ENCODE results near the gene TRMT44.

TRMT44 gene

GRCh38 chr4:8515316-8516060 is 74.9 kb downstream of the TRMT44 start:
- no peak for DNase-seq

- DNase-seq, result no peak
Observed at GRCh38 chr4:8516061-8516573, 75.5 kb downstream of the TRMT44 start.

- peak; percentile 24 for DNase-seq
Observed at GRCh38 chr4:8516996-8517550, 76.5 kb downstream of the TRMT44 start.

- DNase-seq, result no peak
Observed at GRCh38 chr4:8517946-8518345, 77.4 kb downstream of the TRMT44 start.

DNA sequence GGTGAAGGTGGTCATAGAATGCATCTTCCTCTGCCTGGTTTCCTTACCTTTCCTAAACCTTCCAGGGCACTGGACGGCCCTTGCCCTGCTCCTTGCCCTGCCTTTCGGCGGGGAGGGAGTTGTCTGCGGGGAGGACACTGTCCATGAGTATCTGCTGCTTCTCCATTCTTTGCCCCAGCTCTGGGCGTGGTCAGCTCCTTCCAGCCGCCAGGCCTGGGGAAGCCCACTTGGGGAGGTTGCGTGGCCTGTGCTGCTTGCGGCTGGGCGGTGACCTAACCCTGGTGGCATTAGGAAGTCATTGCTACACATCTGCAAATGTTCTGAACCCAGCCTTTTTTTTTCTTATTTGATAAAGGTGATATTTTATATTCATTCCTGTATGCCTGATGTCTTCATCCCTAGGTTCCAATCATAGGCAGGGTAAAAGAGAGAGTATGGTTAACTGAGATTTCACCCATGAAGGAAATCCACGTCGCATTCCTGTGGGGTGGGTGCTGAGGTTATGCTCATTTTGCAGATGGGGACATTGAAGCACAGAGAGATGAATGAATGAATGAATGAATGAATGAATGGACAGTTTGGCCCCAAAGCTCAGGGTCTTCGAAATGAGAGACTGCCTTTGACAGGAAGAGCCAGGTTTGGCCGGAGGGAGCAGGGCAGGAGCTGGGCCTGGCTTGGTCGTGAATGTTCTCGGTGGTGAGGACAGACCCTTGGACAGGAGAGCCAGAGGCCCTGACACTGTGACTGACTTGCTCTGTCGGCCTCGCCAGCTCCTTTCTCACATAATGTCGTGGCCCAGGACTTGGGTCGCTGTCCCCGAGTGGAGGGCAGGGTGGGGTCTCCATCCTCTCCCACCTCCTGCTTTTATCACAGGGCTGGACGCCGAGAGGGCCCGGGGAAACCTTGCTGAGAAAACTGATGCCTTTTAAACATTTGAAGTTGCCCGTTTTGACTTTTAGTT is 81.9 kb downstream of the TRMT44 start:
- no peak for DNase-seq

DNA sequence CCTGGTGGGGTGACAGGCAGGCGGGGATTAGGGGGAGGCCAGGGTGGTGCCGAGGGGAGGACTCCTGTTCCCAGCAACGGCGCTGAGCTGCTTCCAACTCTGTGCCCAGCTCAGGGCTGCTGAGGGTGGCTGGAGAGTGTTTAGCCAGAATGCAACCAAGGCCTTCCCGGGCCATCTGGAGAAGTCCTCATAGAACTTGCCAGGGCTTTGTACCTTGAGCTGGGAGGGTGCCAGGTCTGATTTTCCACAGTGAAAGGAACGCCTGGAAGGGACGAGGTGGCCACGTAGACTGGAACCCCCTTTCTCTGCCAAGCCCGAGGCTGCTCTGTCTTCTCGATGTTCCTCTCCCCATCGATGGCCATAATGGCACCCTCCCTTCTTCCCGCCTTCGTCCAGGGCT is 82.6 kb downstream of the TRMT44 start:
- no peak for DNase-seq

DNA sequence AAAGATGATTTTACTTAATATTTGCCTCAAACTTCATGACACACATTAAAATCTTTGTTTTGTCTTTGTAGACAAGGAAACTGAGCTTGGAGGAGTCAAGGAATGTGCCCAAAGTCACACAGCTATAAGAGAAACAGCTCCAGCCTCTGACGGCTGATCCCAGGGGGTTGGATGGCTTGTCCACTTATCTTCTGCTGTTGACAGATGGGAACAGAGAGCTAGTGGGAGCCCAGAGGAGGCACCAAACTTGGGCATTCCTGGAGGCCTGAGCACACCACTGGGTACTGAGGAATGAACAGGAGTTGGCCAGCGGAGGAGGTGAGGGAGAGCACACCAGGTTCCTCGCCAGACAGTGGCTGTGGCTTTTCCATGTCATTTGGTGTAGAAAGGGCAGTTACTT is 83.2 kb downstream of the TRMT44 start:
- DNase-seq, result no peak

DNA sequence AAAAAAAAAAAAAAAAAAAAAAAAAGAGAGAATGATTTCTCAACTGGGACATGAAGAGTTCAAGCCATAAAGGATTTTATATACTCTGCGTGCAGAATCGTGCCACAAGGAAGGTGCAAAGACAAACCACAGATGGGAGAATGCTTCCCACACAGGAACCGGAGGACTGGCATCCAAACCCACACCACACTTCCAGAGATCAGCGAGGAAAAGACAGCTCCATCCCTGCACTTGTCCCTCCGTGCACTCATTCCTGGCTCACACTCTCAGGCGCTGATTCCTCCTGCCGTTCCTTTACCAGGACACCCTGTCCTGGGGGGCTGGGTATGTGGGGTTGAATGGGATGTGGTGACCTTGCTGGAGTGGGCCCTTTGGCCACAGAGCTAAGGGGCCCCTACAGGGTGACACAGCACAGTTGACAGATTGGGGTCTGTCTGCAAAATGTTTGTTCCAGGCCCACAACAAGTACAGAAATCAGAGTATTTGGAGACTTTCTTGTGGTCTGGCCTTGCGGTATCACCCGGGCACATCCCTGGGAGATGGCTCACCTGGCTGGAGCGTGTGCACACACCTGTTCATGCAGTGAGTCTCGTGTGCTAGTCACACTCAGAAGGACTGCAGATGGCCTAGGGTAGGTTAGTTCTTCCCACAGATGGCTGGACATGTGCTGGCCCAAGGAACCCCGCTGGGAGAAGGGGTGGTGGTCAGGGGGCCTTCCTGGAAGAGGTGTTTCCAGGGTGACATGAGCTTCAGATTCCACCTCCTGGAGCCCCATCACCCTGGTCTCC is 84.2 kb downstream of the TRMT44 start:
- DNase-seq, result no peak

DNA sequence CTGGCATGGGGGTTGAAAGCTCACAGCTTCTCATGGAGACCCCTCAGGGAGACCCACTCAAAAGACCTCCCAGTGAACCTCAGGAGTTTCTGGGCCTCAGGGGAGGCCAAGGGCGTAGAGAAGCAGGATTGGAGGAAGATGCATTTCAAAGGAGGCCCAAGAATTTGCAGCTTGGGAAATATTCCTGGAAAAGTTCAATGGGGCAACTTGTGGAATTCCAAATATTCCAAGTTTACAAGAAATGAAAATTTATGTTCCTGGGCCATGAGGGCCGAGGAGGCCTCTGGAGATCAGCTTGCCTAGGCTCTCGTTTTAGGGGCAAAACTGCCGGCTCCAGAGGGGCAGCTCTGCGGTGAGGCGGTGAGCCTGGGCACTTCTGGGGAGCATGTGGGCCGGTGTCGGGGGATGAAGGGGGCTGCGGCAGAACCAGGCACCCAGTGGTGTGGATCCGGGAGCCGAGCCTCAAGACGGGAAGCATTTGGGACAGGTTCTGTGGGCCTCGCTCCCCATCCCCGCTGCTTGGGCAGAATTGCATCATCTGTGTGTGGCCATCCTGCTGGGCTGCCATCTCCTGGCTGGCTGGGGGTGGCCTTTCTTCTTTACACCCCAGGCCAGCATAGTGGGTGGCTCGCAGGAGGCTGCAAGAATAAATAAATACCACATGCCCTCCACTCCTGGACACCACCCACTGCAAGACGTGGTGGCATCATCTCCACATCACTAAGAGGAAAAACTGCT is 85.0 kb downstream of the TRMT44 start:
- DNase-seq, result no peak

Measured in retina (tissue), 1 donor.